ENCODE measurements around the gene PDE7B.

GRCh38 chr6:135826236-135826804, 25.2 kb upstream of the PDE7B start:
- TF ChIP-seq CTCF (conservative IDR thresholded peaks at IDR 0.05; ENCODE audit: low read depth, low read length) (no peak), POLR2A (IDR thresholded peaks at IDR 0.05; ENCODE audit: low read depth, low read length) (no peak), FOS (IDR thresholded peaks at IDR 0.05; ENCODE audit: low read depth, low read length) (no peak)
